Gastroesophageal sphincter (tissue), 4 donors: ENCODE data around the gene LTBP2. TPM values are rescaled to one million over a fixed set of nuclear protein-coding genes. Genes with fewer than 3 reads are reported as not detected.

ENCODE experiments used
- ATAC-seq: fragments of 150-250 bp; one replicate; pipeline ENCODE4 v1.9.1; 2016; ENCODE audit warnings: mild to moderate bottlenecking, moderate library complexity
- H3K27ac ChIP-seq, 4 donors: fragments of 200-600 bp; sonication (generic) in 3 of 4; 1 replicate in 3 of 4; 2 replicates in 1 of 4; pipeline ENCODE4 v1.5.1; 2016 to 2019
- H3K27me3 ChIP-seq: fragments of 200-600 bp; sonication (generic); one replicate; pipeline ENCODE4 v1.5.1; 2019
- H3K36me3 ChIP-seq, 2 donors: fragments of 200-600 bp; sonication (generic); one replicate each; pipeline ENCODE4 v1.5.1; 2019; ENCODE audit warnings: control low read depth in 1 of 2
- H3K4me1 ChIP-seq, 3 donors: fragments of 200-600 bp; sonication (generic); 1 replicate in 2 of 3; 2 replicates in 1 of 3; pipeline ENCODE4 v1.5.1; 2016 to 2019; ENCODE audit warnings: control low read depth in 2 of 3
- H3K4me3 ChIP-seq, 2 donors: fragments of 200-600 bp; sonication (generic); one replicate each; pipeline ENCODE4 v1.5.1; 2019; ENCODE audit warnings: mild to moderate bottlenecking in 1 of 2, moderate library complexity in 1 of 2
- H3K9me3 ChIP-seq, 3 donors: fragments of 200-600 bp; sonication (generic); one replicate each; pipeline ENCODE4 v1.5.1; 2017 to 2019; ENCODE audit warnings: control low read depth in 2 of 3
- CTCF ChIP-seq, 4 experiments: fragments of 200-600 bp in 2 of 4; fragments of 450-650 bp in 2 of 4; sonication (generic) in 1 of 4; IDR thresholded peaks; one replicate each; pipeline ENCODE4 v1.5.1; 2017 to 2019; ENCODE audit warnings: antibody characterized with exemption in 4 of 4, mild to moderate bottlenecking in 2 of 4, moderate library complexity in 2 of 4
- EP300 ChIP-seq: sonication (generic); formaldehyde crosslinking; IDR thresholded peaks from one replicate; pipeline ENCODE4 v1.6.1; 2017; ENCODE audit warnings: antibody characterized with exemption, mild to moderate bottlenecking
- POLR2A ChIP-seq, 2 donors: fragments of 450-650 bp; IDR thresholded peaks; one replicate each; pipeline ENCODE4 v1.6.1; 2017; ENCODE audit warnings: antibody characterized with exemption in 2 of 2, mild to moderate bottlenecking in 2 of 2, moderate library complexity in 1 of 2
- POLR2AphosphoS5 ChIP-seq: sonication (generic); formaldehyde crosslinking; IDR thresholded peaks from one replicate; pipeline ENCODE4 v1.6.1; 2017; ENCODE audit warnings: antibody characterized with exemption
- WGBS, 2 donors: methylation state at CpG; one replicate each; pipeline ENCODE4 v1.1.5; 2018; ENCODE audit warnings: low coverage in 1 of 2; 5-methylcytosine and 5-hydroxymethylcytosine counted together
- total RNA-seq, 4 donors: library from RNA; depleted of rRNA; stranded (reverse); fragments of >200 nt; gene quantifications; one replicate each; pipeline ENCODE4 v1.1.0, GENCODE V29; 2016

The LTBP2 gene
- total RNA-seq, 4 donors from 2014 or later = 45.9 to 158 (median 88.4) TPM

GRCh38 chr14:74650927-74651686 is 39.1 kb upstream of the LTBP2 start:
- Histone ChIP-seq H3K4me3 (no peak overlapping the region), H3K9me3 (no peaks in the 10 kb centered on the region), H3K27ac (no peak overlapping the region), H3K4me1 (peaks cover 0 to 22% (median 6%) of the 10 kb centered on the region in 3 donors), H3K36me3 (peaks cover 0 to 7% of the 10 kb centered on the region in 2 donors), H3K27me3 (peaks cover 22% of the 10 kb centered on the region)
- TF ChIP-seq EP300 (no peak), POLR2A (IDR thresholded peaks at IDR 0.05) (no peak), CTCF (IDR thresholded peaks at IDR 0.05) (no peak), POLR2AphosphoS5 (no peak)
- 92 to 100% methylated on average over 1 of the region's 1 CpG for WGBS, 2 donors
- ATAC-seq = no peak

GRCh38 chr14:74649673-74650072 is 37.6 kb upstream of the LTBP2 start:
- Histone ChIP-seq H3K27ac (no peak overlapping the region), H3K4me3 (no peak overlapping the region), H3K27me3 (peaks cover 36% of the 10 kb centered on the region), H3K36me3 (no peaks in the 10 kb centered on the region), H3K4me1 (peaks cover 0 to 14% (median 6%) of the 10 kb centered on the region in 3 donors), H3K9me3 (no peaks in the 10 kb centered on the region)
- TF ChIP-seq POLR2AphosphoS5 = no peak
- no peak for TF ChIP-seq EP300
- no peak for TF ChIP-seq CTCF (IDR thresholded peaks at IDR 0.05)
- no peak for TF ChIP-seq POLR2A (IDR thresholded peaks at IDR 0.05)
- no peak for ATAC-seq
- no CpG with 5 or more reads among the region's 2 CpGs for WGBS, 2 donors

- TF ChIP-seq POLR2AphosphoS5 (no peak), CTCF (IDR thresholded peaks at IDR 0.05) (no peak), EP300 (no peak)
- Histone ChIP-seq H3K9me3 (no peaks in the 10 kb centered on the region), H3K4me3 (no peak overlapping the region), H3K4me1 (peaks cover 0 to 14% (median 6%) of the 10 kb centered on the region in 3 donors), H3K27ac (no peak overlapping the region), H3K27me3 (peaks cover 41% of the 10 kb centered on the region), H3K36me3 (no peaks in the 10 kb centered on the region)
- no peak for ATAC-seq
- 80% methylated on average over 1 of the region's 7 CpGs; no CpG with 5 or more reads in 1 of the 2 donors for WGBS, 2 donors
These were observed 37.1 kb upstream of the LTBP2 start for GRCh38 chr14:74649167-74649566.

- TF ChIP-seq POLR2A (IDR thresholded peaks at IDR 0.05) (no peak), EP300 (no peak), POLR2AphosphoS5 (no peak), CTCF (IDR thresholded peaks at IDR 0.05) (no peak)
- WGBS, 2 donors = 40% methylated on average over 1 of the region's 7 CpGs; no CpG with 5 or more reads in 1 of the 2 donors
- H3K27me3 ChIP-seq = peaks cover 45% of the 10 kb centered on the region
- no peak overlapping the region for H3K27ac ChIP-seq
- H3K36me3 ChIP-seq = no peaks in the 10 kb centered on the region
- no peaks in the 10 kb centered on the region for H3K9me3 ChIP-seq
- H3K4me1 ChIP-seq = peaks cover 0 to 14% (median 6%) of the 10 kb centered on the region in 3 donors
- H3K4me3 ChIP-seq = no peak overlapping the region
- ATAC-seq = no peak
These were observed 36.6 kb upstream of the LTBP2 start for GRCh38 chr14:74648601-74649000.
